ENCODE measurements around the gene LRRTM2. TPM values are rescaled to one million over a fixed set of nuclear protein-coding genes. Genes with fewer than 3 reads are reported as not detected.

Gene LRRTM2
- total RNA-seq, 2 donors from 2014 or later, result 0.52 to 0.66 TPM

DNA sequence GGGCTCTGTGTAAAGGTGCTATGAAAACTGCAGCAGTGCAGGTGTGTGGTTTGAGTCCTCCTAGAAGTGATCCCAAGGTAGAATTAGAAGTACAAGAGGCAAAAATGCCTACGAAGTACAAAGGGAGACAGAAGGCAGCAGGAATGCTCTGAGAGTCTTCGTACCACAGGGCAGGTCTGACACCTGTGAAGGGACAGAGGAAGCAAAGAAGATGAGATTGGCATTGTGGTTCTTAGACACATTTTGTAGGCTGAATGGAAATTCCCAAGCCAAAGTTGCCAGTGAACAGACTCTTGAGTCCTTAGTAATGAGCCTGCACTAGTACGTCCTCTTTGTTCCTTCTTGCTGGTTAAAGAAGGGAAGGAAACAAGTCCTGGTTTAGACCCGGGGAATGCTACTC lies 1.7 kb upstream of the LRRTM2 start:
- WGBS, 2 donors, result 90 to 94% methylated on average over 4 of the region's 4 CpGs
- ATAC-seq (no peak), DNase-seq (no peak)
- Histone ChIP-seq H3K9me3 (no peaks in the 10 kb centered on the region), H3K27ac (no peak overlapping the region), H3K4me3 (no peak overlapping the region), H3K4me1 (peaks cover 6% of the 10 kb centered on the region), H3K27me3 (no peaks in the 10 kb centered on the region), H3K36me3 (replicated peaks in 1 of 2; ENCODE audit: insufficient read depth in 1 of 2, low read depth in 2 of 2) (no peaks in the 10 kb centered on the region)
- TF ChIP-seq, protein P1, sequence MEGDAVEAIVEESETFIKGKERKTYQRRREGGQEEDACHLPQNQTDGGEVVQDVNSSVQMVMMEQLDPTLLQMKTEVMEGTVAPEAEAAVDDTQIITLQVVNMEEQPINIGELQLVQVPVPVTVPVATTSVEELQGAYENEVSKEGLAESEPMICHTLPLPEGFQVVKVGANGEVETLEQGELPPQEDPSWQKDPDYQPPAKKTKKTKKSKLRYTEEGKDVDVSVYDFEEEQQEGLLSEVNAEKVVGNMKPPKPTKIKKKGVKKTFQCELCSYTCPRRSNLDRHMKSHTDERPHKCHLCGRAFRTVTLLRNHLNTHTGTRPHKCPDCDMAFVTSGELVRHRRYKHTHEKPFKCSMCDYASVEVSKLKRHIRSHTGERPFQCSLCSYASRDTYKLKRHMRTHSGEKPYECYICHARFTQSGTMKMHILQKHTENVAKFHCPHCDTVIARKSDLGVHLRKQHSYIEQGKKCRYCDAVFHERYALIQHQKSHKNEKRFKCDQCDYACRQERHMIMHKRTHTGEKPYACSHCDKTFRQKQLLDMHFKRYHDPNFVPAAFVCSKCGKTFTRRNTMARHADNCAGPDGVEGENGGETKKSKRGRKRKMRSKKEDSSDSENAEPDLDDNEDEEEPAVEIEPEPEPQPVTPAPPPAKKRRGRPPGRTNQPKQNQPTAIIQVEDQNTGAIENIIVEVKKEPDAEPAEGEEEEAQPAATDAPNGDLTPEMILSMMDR (IDR thresholded peaks at IDR 0.05), result no peak
- no peak for TF ChIP-seq POLR2A (IDR thresholded peaks at IDR 0.05)
- intact Hi-C loops (cut with DNase I), result no loop called here

DNA sequence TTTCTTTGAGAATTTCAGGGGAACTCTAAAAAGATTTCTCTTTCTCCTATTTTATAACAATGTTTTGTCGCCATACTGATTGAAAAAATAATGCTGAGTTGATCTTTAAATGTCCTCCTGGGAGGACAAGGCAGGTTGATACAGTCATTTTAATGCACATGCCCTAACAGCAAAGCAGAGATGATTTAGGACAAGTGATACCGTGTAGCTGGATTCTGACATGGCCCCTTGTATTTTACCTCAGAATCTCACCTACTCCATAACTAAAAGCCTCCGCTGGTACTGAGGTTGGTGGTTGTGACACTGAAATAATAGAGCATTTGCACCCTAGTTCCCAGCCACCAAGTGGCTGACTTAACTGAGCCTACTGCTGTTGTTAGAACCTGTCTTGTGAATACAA lies 811 bp upstream of the LRRTM2 start:
- ATAC-seq (no peak), DNase-seq (no peak)
- Histone ChIP-seq H3K4me3 (no peak overlapping the region), H3K4me1 (peaks cover 15% of the 10 kb centered on the region), H3K27ac (no peak overlapping the region), H3K9me3 (no peaks in the 10 kb centered on the region), H3K36me3 (replicated peaks in 1 of 2; ENCODE audit: insufficient read depth in 1 of 2, low read depth in 2 of 2) (no peaks in the 10 kb centered on the region), H3K27me3 (no peaks in the 10 kb centered on the region)
- TF ChIP-seq POLR2A (IDR thresholded peaks at IDR 0.05), result no peak
- TF ChIP-seq, protein P1 (IDR thresholded peaks at IDR 0.05), result no peak
- intact Hi-C loops (cut with DNase I), result no loop called here
- WGBS, 2 donors, result 96 to 99% methylated on average over 3 of the region's 3 CpGs

DNA sequence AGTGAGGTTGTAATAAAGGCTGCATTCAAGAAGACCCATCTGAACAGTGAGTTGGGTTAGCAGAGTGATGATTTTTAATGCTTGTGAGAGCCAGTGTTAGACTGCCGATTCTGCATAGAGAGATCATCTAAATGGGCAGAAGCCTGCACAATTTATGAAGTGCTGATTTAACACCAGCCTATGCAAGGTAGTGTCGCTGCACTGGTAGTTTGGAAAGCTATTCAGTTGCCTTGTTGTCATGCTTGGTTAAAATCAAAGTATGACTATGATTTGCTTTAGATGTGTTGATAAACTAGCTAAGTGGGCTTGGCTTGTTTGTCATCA lies 379 bp upstream of the LRRTM2 start:
- TF ChIP-seq, protein P1 (IDR thresholded peaks at IDR 0.05), result no peak
- TF ChIP-seq POLR2A (IDR thresholded peaks at IDR 0.05), result no peak
- Histone ChIP-seq H3K27ac (no peak overlapping the region), H3K4me3 (no peak overlapping the region), H3K36me3 (replicated peaks in 1 of 2; ENCODE audit: insufficient read depth in 1 of 2, low read depth in 2 of 2) (no peaks in the 10 kb centered on the region), H3K4me1 (peaks cover 19% of the 10 kb centered on the region), H3K9me3 (no peaks in the 10 kb centered on the region), H3K27me3 (no peaks in the 10 kb centered on the region)
- no peak for DNase-seq
- ATAC-seq, result no peak
- intact Hi-C loops (cut with DNase I), result no loop called here
- 67 to 83% methylated on average over 2 of the region's 2 CpGs for WGBS, 2 donors

DNA sequence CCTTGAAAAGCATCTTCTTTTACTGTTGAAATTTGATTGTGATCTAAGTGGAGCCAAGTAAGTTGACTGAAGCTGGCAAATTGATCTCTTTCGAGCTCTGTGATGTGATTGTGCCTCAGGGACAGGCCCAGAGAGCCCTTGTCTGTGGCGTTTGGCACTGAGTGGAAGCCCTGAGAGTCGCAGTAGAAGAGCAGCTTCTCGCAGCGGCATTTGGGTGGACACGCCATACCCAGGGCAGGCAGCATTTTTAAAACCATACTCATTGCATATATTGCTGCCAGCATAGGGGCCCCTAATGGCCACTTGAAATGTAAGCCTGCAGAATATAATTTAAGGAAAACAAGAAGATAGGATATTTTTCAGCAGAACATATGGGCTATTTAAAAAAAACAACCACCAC lies 894 bp downstream of the LRRTM2 start:
- no peaks in the 10 kb centered on the region for H3K9me3 ChIP-seq
- ATAC-seq (no peak), DNase-seq (no peak)
- TF ChIP-seq POLR2A (IDR thresholded peaks at IDR 0.05), result no peak
- TF ChIP-seq, protein P1 (IDR thresholded peaks at IDR 0.05), result no peak
- WGBS, 2 donors, result 88 to 94% methylated on average over 6 of the region's 6 CpGs
- H3K4me1 ChIP-seq, result peaks cover 32% of the 10 kb centered on the region
- H3K27me3 ChIP-seq, result no peaks in the 10 kb centered on the region
- H3K27ac ChIP-seq, result no peak overlapping the region
- no peaks in the 10 kb centered on the region for H3K36me3 ChIP-seq (replicated peaks in 1 of 2; ENCODE audit: insufficient read depth in 1 of 2, low read depth in 2 of 2)
- no peak overlapping the region for H3K4me3 ChIP-seq
- intact Hi-C loops (cut with DNase I), result no loop called here

DNA sequence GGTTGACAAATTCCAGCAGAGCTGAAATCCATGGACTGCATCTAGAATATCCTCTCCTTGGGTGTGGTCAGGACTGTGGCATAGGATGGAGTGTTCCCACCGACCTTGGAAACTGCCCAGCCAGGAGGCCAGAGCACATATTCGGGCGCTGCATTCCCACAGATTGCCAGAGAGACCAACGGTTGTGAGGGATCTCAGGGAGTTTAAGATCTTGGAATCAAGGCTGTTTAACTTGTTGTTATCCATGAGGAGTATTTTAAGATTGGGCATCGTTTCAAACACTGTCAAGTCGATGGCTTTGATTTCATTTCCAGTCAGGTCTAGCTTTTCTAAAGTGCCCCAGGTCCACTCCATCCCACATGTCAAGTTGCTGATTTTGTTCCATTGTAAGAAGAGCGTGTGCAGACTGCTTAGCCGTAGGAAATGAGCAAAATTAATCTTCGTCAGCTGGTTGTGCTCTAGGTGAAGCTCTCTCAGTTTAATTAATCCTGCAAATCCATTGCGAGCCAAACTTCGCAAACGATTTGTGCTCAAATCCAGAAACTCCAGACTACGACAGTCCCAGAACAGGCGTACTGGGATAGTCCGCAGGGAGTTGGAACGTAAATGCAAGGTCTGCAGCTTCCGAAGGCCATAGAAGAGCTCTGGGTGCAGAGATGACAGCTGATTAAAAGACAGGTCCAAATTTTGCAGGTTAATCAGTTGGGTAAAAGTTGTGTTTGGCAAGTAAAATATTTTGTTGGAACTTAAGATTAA lies 1.5 kb downstream of the LRRTM2 start:
- no peak for ATAC-seq
- Histone ChIP-seq H3K4me1 (peaks cover 34% of the 10 kb centered on the region), H3K4me3 (no peak overlapping the region), H3K27me3 (no peaks in the 10 kb centered on the region), H3K27ac (no peak overlapping the region), H3K9me3 (no peaks in the 10 kb centered on the region), H3K36me3 (replicated peaks in 1 of 2; ENCODE audit: insufficient read depth in 1 of 2, low read depth in 2 of 2) (no peaks in the 10 kb centered on the region)
- no peak for DNase-seq
- intact Hi-C loops (cut with DNase I), result no loop called here
- no peak for TF ChIP-seq POLR2A (IDR thresholded peaks at IDR 0.05)
- TF ChIP-seq, protein P1 (IDR thresholded peaks at IDR 0.05), result no peak
- WGBS, 2 donors, result 85 to 87% methylated on average over 17 of the region's 17 CpGs

All from body of pancreas (tissue), 4 donors.